ENCODE measurements around the gene DNMT3L.
"Not testable (repeated sequence)": the region's sequence is repeated elsewhere in the genome, so short reads cannot be mapped to it uniquely, and the experiment has no call there.

DNMT3L gene

GRCh38 chr21:44197156-44197516, 64.6 kb downstream of the DNMT3L start:
- not testable (repeated sequence) for H3K4me3 ChIP-seq (ENCODE audit: low read depth in 1 of 5, low read length in 5 of 5); H3K36me3 ChIP-seq (ENCODE audit: control insufficient read depth in 5 of 5, insufficient read depth in 5 of 5, low read length in 5 of 5); H3K27me3 ChIP-seq (ENCODE audit: control insufficient read depth in 5 of 5, insufficient read depth in 4 of 5, low read length in 5 of 5); H3K9me3 ChIP-seq (ENCODE audit: control insufficient read depth in 5 of 5, low read length in 5 of 5); H3K4me1 ChIP-seq (ENCODE audit: control insufficient read depth in 5 of 5, insufficient read depth in 5 of 5, low read length in 5 of 5); H3K27ac ChIP-seq (ENCODE audit: low read depth, low read length); H3K9ac ChIP-seq (ENCODE audit: low read length in 5 of 5)

All from subcutaneous abdominal adipose tissue (tissue), 5 donors.